ENCODE data around the gene KIF26A.

The KIF26A gene

DNA sequence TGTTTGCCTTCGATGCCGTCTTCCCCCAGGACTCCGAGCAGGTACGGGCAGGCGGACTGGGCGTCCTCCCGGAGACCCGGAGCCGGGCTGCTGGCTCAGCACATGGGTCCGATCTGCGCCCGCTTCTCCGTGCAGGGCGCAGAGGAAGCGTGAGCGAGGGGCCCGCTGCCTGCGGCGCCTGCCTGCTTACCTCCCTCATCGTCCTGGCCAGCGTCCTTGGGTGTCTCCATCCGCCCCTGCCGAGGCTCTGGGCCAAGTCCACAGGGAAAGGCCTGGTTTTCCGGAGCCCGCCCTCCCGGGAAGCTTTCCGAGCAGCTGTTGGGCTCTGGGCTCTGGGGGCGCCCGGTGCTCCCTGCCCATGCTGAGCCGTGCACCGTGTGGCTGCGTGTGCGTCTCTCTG is 33.5 kb downstream of the KIF26A start:
- TF ChIP-seq ZFX (IDR thresholded peaks at IDR 0.05), result no peak
- TF ChIP-seq, protein P1, sequence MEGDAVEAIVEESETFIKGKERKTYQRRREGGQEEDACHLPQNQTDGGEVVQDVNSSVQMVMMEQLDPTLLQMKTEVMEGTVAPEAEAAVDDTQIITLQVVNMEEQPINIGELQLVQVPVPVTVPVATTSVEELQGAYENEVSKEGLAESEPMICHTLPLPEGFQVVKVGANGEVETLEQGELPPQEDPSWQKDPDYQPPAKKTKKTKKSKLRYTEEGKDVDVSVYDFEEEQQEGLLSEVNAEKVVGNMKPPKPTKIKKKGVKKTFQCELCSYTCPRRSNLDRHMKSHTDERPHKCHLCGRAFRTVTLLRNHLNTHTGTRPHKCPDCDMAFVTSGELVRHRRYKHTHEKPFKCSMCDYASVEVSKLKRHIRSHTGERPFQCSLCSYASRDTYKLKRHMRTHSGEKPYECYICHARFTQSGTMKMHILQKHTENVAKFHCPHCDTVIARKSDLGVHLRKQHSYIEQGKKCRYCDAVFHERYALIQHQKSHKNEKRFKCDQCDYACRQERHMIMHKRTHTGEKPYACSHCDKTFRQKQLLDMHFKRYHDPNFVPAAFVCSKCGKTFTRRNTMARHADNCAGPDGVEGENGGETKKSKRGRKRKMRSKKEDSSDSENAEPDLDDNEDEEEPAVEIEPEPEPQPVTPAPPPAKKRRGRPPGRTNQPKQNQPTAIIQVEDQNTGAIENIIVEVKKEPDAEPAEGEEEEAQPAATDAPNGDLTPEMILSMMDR (conservative IDR thresholded peaks at IDR 0.05), result no peak
- no peak overlapping the region for H3K27ac ChIP-seq

DNA sequence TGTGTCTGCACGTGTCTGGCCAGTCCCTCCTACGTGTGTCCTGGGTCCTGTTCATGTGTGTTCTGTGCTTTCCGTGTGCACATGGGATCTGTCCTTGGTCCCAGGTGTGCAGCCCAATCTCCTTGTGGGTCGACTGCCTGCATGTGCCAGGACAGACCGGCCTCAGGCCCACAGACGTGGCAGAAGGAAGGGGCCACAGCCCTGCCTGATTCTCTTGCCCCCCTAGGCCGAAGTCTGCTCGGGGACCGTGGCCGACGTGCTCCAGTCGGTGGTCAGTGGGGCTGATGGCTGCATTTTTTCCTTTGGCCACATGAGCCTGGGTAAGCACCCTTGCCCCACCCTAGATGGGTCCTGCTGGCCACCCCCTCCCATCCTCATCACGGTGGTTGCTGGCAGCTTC is 34.0 kb downstream of the KIF26A start:
- TF ChIP-seq, protein P1 (conservative IDR thresholded peaks at IDR 0.05), result no peak
- TF ChIP-seq ZFX (IDR thresholded peaks at IDR 0.05), result no peak
- H3K27ac ChIP-seq, result no peak overlapping the region

DNA sequence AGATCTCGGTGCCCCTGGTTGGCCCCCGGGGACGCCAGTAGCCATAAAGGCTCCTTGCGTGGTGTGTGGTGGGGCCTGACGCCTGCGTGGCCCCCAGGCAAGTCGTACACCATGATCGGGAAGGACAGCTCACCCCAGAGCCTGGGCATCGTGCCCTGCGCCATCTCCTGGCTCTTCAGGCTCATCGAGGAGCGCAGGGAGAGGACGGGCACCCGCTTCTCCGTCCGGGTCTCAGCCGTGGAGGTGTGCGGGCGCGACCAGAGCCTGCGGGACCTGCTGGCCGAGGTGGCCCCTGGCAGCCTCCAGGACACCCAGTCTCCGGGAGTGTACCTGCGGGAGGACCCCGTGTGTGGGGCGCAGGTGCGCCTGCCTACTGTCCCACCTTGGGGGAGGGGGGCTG is 34.5 kb downstream of the KIF26A start:
- TF ChIP-seq ZFX (IDR thresholded peaks at IDR 0.05), result no peak
- TF ChIP-seq, protein P1 (conservative IDR thresholded peaks at IDR 0.05), result no peak
- H3K27ac ChIP-seq, result no peak overlapping the region

DNA sequence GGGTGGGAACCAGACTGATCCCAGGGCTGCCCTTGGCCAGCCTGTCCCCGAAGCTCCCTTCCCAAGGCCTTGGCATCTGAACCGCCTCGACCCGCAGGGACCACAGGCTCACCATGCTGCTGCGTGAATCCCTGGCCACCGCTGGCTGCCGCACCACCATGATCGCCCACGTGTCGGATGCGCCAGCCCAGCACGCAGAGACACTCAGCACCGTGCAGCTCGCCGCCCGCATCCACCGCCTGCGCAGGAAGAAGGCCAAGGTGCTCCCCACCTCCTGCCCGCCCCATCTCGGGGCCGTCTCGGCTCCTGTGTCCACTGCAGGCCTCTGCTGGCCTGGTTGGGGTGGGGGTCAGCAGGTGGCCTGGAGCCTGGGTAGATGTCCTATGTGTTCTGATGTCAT is 35.7 kb downstream of the KIF26A start:
- TF ChIP-seq, protein P1 (conservative IDR thresholded peaks at IDR 0.05), result no peak
- no peak for TF ChIP-seq ZFX (IDR thresholded peaks at IDR 0.05)
- no peak overlapping the region for H3K27ac ChIP-seq

DNA sequence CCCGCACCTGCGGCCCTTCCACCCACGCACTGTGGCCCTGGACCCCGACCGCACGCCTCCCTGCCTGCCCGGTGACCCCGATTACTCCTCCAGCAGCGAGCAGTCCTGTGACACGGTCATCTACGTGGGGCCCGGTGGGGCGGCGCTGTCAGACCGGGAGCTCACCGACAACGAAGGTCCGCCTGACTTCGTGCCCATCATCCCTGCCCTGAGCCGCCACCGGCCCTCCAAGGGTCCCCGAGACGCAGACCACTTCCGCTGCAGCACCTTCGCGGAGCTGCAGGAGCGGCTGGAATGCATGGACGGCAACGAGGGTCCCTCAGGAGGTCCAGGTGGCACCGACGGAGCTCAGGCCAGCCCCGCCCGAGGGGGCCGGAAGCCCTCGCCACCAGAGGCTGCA is 36.7 kb downstream of the KIF26A start:
- H3K27ac ChIP-seq, result no peak overlapping the region
- TF ChIP-seq, protein P1 (conservative IDR thresholded peaks at IDR 0.05), result no peak
- TF ChIP-seq ZFX (IDR thresholded peaks at IDR 0.05), result no peak

DNA sequence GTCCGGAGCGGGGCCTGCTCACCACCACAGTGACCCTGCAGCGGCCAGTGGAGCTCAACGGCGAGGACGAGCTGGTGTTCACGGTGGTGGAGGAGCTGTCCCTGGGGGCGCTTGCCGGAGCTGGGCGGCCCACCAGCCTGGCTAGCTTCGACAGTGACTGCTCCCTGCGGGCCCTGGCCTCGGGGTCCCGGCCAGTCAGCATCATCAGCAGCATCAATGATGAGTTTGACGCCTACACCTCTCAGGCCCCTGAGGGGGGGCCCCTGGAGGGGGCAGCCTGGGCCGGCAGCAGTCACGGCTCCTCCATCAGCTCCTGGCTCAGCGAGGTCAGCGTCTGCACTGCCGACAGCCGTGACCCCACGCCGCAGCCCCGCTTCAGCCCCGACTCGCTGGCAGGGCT is 37.4 kb downstream of the KIF26A start:
- H3K27ac ChIP-seq, result no peak overlapping the region

DNA sequence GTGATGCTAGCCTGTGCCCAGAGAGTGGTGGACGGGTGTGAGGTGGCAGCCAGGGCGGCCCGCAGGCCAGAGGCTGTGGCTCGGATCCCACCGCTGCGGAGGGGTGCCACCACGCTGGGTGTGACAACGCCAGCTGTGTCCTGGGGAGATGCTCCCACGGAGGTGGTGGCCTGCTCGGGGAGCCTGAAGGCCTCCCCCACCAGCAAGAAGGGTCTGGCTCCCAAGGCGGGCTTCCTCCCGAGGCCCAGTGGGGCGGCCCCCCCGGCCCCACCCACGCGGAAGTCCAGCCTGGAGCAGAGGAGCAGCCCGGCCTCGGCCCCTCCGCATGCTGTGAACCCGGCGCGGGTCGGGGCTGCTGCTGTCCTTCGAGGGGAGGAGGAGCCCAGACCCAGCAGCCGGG is 38.2 kb downstream of the KIF26A start:
- TF ChIP-seq, protein P1 (conservative IDR thresholded peaks at IDR 0.05), result no peak
- TF ChIP-seq ZFX (IDR thresholded peaks at IDR 0.05), result no peak
- no peak overlapping the region for H3K27ac ChIP-seq

More for the DNA sequence above, 37.4 kb downstream of the KIF26A start:
- TF ChIP-seq, protein P1 (conservative IDR thresholded peaks at IDR 0.05), result no peak
- TF ChIP-seq ZFX (IDR thresholded peaks at IDR 0.05), result no peak
